AG04449 (cell line): ENCODE measurements around the gene CRTC1.

Source experiments
- CTCF ChIA-PET: fragments of 350-600 bp; formaldehyde crosslinking; extraction: SDS; loops from one replicate; lab custom pipeline; 2021; ENCODE audit warnings: antibody characterized with exemption; lab: Yijun Ruan, JAX
- POLR2A ChIA-PET: fragments of 400-600, 350-600 bp; formaldehyde crosslinking; extraction: SDS; loops from one replicate; lab custom pipeline; 2020; ENCODE audit warnings: antibody characterized with exemption, inconsistent platforms; lab: Yijun Ruan, JAX
- DNase-seq: peaks from one replicate; pipeline ENCODE4 v3.0.0-alpha.2; 2010; ENCODE audit warnings: low read depth, low spot score
- H3K4me3 ChIP-seq: 2 replicates; pipeline ENCODE4 v1.5.1; 2011; ENCODE audit warnings: low read depth, mild to moderate bottlenecking, control low read depth, low read length
- TF ChIP-seq, protein P1 (sequence below): IDR thresholded peaks from one replicate; pipeline ENCODE4 v1.5.1; 2011; ENCODE audit warnings: mild to moderate bottlenecking, moderate library complexity, low read length, control low read depth, inconsistent platforms; ENCODE audit not compliant: insufficient read depth; ENCODE audit errors: missing control alignments

CRTC1 gene

DNA sequence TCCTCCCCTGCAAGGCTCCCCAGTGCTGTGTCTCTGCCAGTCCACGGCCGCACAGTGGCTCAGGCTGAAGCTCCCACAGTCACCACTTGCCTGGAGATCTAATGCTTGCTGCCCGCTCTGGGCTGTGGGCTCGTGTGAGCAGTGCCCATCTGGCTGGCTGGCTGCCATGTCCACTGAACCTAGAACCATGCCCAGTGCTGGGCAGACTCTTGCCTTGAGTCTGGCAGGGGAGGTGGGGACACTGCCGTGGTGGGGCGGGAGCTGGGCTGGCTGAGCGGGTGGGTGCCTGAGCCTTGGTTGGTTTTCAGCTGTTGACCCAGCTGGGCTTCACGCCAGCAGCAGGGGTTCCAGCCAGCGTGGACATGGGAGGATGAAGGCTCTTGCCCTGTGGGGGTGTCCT, 52.3 kb downstream of the CRTC1 start:
- POLR2A ChIA-PET: no interaction called here
- H3K4me3 ChIP-seq: no peak overlapping the region
- DNase-seq: no peak
- CTCF ChIA-PET: interaction anchor here (0.6 to 1.4 kb wide), 2 partner anchors 17 to 29 kb away, joined by 3 to 4 read pairs; no protein-coding TSS in a partner anchor
- TF ChIP-seq, protein P1, sequence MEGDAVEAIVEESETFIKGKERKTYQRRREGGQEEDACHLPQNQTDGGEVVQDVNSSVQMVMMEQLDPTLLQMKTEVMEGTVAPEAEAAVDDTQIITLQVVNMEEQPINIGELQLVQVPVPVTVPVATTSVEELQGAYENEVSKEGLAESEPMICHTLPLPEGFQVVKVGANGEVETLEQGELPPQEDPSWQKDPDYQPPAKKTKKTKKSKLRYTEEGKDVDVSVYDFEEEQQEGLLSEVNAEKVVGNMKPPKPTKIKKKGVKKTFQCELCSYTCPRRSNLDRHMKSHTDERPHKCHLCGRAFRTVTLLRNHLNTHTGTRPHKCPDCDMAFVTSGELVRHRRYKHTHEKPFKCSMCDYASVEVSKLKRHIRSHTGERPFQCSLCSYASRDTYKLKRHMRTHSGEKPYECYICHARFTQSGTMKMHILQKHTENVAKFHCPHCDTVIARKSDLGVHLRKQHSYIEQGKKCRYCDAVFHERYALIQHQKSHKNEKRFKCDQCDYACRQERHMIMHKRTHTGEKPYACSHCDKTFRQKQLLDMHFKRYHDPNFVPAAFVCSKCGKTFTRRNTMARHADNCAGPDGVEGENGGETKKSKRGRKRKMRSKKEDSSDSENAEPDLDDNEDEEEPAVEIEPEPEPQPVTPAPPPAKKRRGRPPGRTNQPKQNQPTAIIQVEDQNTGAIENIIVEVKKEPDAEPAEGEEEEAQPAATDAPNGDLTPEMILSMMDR: no peak

DNA sequence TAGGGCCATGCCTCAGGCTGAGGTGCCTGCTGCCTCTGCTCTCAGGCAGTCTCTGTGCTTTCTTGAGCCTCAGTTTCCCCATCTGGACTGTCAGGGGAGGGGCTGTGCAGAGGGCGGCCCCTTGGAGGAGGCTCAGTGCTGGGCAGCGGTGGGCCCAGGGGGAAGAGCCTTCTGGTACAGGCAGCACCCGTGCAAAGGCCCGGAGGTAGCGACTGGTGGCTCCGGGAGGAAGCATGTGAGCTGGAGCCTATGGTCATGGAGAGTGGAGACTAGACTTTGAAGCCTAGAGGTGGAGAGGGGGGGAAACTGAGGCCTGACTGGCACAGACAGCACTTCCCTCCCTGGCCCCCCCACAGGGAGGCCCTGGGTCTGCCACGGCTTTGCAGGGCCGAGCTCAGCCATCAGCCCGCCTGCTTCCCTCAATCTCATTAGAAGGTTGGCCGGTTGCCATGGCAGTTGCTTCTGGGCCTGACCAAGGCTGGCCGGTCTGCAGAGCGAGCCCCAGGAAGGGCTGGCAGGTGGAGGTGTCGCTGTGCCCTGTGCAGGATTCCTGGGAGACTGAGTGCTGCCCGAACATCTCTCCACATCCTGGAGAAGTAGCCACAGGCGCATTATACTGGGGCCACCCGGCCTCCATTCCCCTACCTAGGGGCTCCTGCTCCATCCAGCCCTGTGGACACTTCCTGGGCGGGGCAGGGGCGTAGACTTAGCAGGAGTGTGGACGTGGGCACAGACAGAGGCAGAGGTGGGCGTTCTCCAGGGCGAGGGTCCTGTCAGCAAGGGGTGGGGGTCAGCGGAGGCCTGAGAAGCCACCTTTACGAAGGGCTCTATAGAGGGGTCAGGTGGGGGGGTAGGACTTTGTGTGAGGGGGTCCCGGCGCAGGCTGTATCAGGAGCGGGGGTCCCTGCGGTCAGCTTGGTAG, 53.2 kb downstream of the CRTC1 start:
- no peak overlapping the region for H3K4me3 ChIP-seq
- ChIA-PET POLR2A (no interaction called here), CTCF (interaction anchor here (0.8 to 1.4 kb wide), 3 partner anchors 18 to 111 kb away, joined by 3 to 4 read pairs (median 4); no protein-coding TSS in a partner anchor)
- DNase-seq: no peak
- TF ChIP-seq, protein P1: no peak

DNA sequence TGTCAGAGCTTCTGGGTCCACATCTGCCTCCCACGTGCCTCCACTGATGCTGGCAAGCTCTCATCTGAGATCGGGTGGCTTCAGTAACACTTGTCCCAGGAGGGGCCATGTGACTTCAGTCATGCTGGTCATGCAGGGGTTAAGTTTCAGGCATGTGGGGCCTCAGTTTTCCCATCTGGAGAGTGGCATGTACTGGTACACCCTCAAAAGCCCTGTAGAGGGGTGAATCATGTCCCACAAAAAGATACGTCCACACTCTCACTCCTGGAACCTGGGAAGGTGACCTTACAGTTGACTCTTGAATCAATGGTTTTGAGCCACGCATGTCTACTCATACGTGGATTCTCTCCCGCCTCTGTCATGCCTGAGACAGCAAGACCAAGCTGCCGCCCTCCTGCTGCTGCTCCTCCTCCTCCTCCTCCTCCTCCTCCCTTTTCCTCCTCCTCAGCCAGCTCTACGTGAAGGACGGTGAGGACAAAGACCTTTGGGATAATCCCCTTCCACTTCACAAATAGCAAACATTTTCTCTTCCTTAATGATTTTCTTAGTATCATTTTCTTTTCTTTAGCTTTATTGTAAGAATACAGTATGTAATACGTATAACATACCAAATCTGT, 54.0 kb downstream of the CRTC1 start:
- DNase-seq: no peak
- no peak overlapping the region for H3K4me3 ChIP-seq
- TF ChIP-seq, protein P1: no peak
- CTCF ChIA-PET: interaction anchor here (0.8 to 1.4 kb wide), 3 partner anchors 13 to 110 kb away, joined by 3 to 4 read pairs (median 4); no protein-coding TSS in a partner anchor
- POLR2A ChIA-PET: no interaction called here

DNA sequence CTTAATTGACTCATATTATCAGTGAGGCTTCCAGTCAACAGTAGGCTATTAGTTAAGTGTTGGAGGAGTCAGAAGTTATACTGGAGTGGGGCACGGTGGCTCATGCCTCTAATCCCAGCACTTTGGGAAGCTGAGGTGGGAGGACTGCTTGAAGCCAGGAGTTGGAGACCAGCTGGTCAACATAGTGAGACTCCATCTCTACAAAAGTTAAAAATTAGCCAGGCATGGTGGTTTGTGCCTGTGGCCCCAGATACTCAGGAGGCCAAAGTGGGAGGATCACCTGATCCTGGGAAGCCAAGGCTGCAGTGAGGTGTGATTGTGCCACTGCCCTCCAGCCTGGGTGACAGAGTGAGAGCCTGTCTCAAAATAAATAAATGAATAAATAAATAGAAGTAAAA, 54.5 kb downstream of the CRTC1 start:
- TF ChIP-seq, protein P1: no peak
- ChIA-PET CTCF (interaction anchor here (1.2 to 1.4 kb wide), 2 partner anchors 14 to 110 kb away, joined by 4 read pairs; no protein-coding TSS in a partner anchor), POLR2A (no interaction called here)
- no peak overlapping the region for H3K4me3 ChIP-seq
- no peak for DNase-seq

DNA sequence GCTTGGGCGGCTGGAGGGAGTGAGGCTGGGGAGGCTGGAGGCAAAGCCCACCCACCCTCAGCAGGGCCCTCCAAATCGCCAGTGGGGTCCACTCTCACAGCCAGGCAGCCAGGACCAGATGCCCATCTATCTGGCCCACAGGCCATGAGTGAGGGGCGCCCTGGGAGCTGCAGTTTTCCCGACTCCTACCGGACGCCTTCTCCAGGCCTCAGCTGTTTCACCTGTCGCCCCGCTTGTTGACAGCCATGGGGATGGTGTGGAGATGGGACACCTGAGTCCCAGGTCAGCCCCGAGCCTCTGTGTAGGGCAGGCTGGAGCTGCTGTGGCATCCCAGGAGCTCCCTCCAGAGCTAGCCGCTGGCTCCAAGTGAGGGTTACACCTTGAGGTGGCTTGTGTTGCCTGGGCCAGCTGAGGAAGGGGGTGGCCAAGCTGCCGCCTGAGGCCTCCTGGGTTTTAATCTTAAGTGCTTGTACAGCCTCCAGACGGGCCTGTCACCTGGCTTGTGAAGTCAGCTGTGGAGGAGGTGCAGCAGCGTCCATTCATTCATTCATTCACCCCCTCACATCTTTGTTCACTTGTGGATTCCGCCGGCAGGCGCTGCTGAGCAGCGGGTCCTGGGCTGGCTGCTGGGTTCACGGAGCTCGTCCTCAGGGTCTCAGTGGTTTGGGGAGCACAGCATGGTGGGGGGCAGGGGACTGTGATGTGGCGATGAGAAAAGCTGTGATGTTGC, 55.6 kb downstream of the CRTC1 start:
- TF ChIP-seq, protein P1: no peak
- H3K4me3 ChIP-seq: no peak overlapping the region
- CTCF ChIA-PET: no interaction called here
- POLR2A ChIA-PET: no interaction called here
- no peak for DNase-seq
